HL-60 (cell line): Measurements from ENCODE around the gene FOXP1.

Experiments
- POLR2AphosphoS5 ChIP-seq: IDR thresholded peaks from 2 replicates; pipeline ENCODE4 v1.6.1; 2012; ENCODE audit warnings: low read depth
- TF ChIP-seq, protein P1 (sequence below): IDR thresholded peaks from one replicate; pipeline ENCODE4 v1.5.1; 2011; ENCODE audit warnings: low read length, control low read depth, inconsistent platforms; ENCODE audit not compliant: insufficient read depth
- TF ChIP-seq, protein P2 (sequence below): IDR thresholded peaks from 2 replicates; pipeline ENCODE4 v1.6.1; 2012; ENCODE audit warnings: low read depth; ENCODE audit not compliant: insufficient replicate concordance

GRCh38 chr3:71099997-71100719, 483.4 kb downstream of the FOXP1 start:
- TF ChIP-seq, protein P1, sequence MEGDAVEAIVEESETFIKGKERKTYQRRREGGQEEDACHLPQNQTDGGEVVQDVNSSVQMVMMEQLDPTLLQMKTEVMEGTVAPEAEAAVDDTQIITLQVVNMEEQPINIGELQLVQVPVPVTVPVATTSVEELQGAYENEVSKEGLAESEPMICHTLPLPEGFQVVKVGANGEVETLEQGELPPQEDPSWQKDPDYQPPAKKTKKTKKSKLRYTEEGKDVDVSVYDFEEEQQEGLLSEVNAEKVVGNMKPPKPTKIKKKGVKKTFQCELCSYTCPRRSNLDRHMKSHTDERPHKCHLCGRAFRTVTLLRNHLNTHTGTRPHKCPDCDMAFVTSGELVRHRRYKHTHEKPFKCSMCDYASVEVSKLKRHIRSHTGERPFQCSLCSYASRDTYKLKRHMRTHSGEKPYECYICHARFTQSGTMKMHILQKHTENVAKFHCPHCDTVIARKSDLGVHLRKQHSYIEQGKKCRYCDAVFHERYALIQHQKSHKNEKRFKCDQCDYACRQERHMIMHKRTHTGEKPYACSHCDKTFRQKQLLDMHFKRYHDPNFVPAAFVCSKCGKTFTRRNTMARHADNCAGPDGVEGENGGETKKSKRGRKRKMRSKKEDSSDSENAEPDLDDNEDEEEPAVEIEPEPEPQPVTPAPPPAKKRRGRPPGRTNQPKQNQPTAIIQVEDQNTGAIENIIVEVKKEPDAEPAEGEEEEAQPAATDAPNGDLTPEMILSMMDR: no peak
- TF ChIP-seq, protein P2, sequence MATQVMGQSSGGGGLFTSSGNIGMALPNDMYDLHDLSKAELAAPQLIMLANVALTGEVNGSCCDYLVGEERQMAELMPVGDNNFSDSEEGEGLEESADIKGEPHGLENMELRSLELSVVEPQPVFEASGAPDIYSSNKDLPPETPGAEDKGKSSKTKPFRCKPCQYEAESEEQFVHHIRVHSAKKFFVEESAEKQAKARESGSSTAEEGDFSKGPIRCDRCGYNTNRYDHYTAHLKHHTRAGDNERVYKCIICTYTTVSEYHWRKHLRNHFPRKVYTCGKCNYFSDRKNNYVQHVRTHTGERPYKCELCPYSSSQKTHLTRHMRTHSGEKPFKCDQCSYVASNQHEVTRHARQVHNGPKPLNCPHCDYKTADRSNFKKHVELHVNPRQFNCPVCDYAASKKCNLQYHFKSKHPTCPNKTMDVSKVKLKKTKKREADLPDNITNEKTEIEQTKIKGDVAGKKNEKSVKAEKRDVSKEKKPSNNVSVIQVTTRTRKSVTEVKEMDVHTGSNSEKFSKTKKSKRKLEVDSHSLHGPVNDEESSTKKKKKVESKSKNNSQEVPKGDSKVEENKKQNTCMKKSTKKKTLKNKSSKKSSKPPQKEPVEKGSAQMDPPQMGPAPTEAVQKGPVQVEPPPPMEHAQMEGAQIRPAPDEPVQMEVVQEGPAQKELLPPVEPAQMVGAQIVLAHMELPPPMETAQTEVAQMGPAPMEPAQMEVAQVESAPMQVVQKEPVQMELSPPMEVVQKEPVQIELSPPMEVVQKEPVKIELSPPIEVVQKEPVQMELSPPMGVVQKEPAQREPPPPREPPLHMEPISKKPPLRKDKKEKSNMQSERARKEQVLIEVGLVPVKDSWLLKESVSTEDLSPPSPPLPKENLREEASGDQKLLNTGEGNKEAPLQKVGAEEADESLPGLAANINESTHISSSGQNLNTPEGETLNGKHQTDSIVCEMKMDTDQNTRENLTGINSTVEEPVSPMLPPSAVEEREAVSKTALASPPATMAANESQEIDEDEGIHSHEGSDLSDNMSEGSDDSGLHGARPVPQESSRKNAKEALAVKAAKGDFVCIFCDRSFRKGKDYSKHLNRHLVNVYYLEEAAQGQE: no peak
- no peak for TF ChIP-seq POLR2AphosphoS5
